Measurements from ENCODE around the gene TBPL1. TPM values are rescaled to one million over a fixed set of nuclear protein-coding genes. Genes with fewer than 3 reads are reported as not detected.

Gene TBPL1
- total and polyA plus RNA-seq, 7 experiments from 2014 or later = 21.0 to 51.2 (median 31.2) TPM

DNA sequence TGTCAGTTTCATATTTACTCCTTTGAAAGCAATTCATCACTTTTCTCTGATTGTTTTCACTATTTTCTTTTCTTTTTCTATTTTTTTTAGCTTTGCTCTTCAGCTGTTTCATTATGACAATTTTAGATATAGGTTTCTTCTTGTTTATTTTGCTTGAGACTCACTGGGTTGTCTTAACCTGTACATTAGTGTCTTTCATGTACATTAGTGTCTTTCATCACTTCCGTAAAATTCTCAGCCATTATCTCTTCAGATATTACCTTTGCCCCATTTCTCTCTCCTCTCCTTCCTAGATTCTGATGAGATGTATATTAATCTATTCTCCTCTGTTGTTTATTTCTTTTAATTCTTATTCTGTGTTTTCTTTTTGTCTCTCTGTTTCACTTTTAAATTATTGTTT lies 14.5 kb upstream of the TBPL1 start:
- no peaks in the 10 kb centered on the region for H3K9me3 ChIP-seq (ENCODE audit: control insufficient read depth in 2 of 3, low read length in 3 of 3)
- no peaks in the 10 kb centered on the region for H3K4me1 ChIP-seq (ENCODE audit: control insufficient read depth in 2 of 2, insufficient read depth in 2 of 2, low read length in 2 of 2)
- CTCF ChIA-PET = interaction anchor here (0.7 kb wide), 1 partner anchor 119 kb away, joined by 3 read pairs; no protein-coding TSS in a partner anchor
- no peak for ATAC-seq
- H3K4me1 Mint-ChIP-seq = peaks cover 0 to 5% (median 0%) of the 10 kb centered on the region in 7 donors
- no peak for DNase-seq
- H3K4me3 Mint-ChIP-seq = no peak overlapping the region
- intact Hi-C loops (cut with micrococcal nuclease) = no loop called here
- H3K4me3 ChIP-seq (ENCODE audit: low read length) = no peak overlapping the region
- H3K27ac Mint-ChIP-seq = no peak overlapping the region
- POLR2A ChIA-PET = no interaction called here
- peaks cover 0 to 5% (median under 1%) of the 10 kb centered on the region in 5 donors for H3K36me3 Mint-ChIP-seq
- H3K27me3 ChIP-seq (ENCODE audit: control insufficient read depth in 2 of 2, insufficient read depth in 2 of 2, low read length in 2 of 2) = no peaks in the 10 kb centered on the region
- no peak overlapping the region for H3K27ac ChIP-seq (ENCODE audit: low read depth, low read length)
- no peaks in the 10 kb centered on the region for H3K36me3 ChIP-seq (ENCODE audit: control insufficient read depth in 2 of 3, insufficient read depth in 3 of 3, low read length in 3 of 3)
- peaks cover 0 to 15% (median 5%) of the 10 kb centered on the region in 11 donors for H3K9me3 Mint-ChIP-seq
- H3K27me3 Mint-ChIP-seq = peaks cover 15 to 63% (median 47%) of the 10 kb centered on the region in 5 donors

DNA sequence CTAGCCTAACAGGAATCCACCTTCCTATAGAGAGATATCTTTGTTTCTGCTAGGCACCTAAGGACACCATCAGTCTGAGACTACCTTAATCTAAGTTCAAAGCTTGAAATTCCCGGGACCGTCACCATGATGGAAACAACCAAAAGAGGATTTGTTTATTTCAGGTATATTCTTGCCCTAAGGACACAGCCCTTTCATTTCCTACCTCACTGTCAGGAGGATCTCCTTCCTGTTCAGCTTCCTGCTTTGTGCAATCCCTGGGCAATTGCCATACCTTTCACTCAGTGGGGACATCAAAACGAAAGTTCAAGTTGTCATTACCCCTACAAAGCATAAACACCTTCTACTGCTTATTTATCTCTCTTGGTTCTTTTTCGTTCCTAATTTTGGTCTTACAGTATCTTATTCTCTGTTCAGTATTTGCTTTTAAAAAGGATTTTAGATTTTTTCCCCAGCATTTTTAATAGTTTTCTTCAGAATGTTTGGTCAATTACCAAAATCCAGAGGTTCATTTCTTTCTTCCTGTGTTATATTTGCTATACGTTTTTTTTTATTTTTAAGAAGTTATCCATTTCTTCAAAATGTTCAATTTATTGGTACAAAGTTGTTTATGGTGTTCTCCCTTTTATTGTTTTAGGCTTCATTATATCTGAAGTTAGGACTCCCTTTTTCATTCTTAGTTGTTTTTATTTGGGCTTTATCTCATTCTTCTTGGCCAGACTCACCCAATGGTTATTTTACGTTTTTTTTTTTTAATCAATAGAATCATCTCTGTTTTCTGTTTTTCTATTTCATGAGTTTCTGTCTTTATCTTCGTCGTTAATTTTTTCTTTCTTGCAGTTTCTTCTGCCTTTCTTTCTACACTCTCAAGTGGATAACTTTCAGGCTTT lies 13.0 kb upstream of the TBPL1 start:
- Mint-ChIP-seq H3K4me1 (peaks cover 0 to 5% (median 0%) of the 10 kb centered on the region in 7 donors), H3K36me3 (no peaks in the 10 kb centered on the region), H3K9me3 (peaks cover 0 to 5% (median 0%) of the 10 kb centered on the region in 11 donors), H3K27me3 (peaks cover 14 to 48% (median 36%) of the 10 kb centered on the region in 5 donors), H3K27ac (no peak overlapping the region), H3K4me3 (no peak overlapping the region)
- ChIA-PET POLR2A (no interaction called here), CTCF (interaction anchor here (0.9 kb wide), 1 partner anchor 23 kb away, joined by 4 read pairs; no protein-coding TSS in a partner anchor)
- Histone ChIP-seq H3K27ac (ENCODE audit: low read depth, low read length) (no peak overlapping the region), H3K9me3 (ENCODE audit: control insufficient read depth in 2 of 3, low read length in 3 of 3) (no peaks in the 10 kb centered on the region), H3K4me3 (ENCODE audit: low read length) (no peak overlapping the region), H3K36me3 (ENCODE audit: control insufficient read depth in 2 of 3, insufficient read depth in 3 of 3, low read length in 3 of 3) (no peaks in the 10 kb centered on the region), H3K4me1 (ENCODE audit: control insufficient read depth in 2 of 2, insufficient read depth in 2 of 2, low read length in 2 of 2) (no peaks in the 10 kb centered on the region), H3K27me3 (ENCODE audit: control insufficient read depth in 2 of 2, insufficient read depth in 2 of 2, low read length in 2 of 2) (no peaks in the 10 kb centered on the region)
- no peak for DNase-seq
- intact Hi-C loops (cut with micrococcal nuclease) = no loop called here
- no peak for ATAC-seq

DNA sequence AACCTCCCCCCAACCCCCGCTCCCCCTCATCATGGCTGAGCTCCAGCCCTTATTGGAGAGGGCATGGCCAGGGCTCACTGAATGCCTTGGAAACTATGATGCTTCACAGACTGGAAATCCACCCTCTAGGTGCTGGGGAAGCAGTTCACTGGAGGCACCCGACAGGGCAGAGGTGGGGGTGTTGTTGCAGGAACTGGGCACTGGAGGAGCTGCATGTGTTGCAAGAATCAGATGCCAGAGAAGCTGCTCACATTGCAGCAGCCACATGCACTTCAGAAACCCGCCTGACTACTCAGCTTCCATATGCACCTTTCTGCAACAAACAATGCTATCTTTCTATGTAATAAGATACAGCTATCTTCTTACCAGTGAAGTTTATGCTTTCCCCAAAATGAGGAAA lies 7.9 kb upstream of the TBPL1 start:
- Mint-ChIP-seq H3K9me3 (no peaks in the 10 kb centered on the region), H3K36me3 (no peaks in the 10 kb centered on the region), H3K27me3 (peaks cover 5 to 28% (median 16%) of the 10 kb centered on the region in 5 donors), H3K4me1 (no peaks in the 10 kb centered on the region), H3K27ac (no peak overlapping the region), H3K4me3 (no peak overlapping the region)
- intact Hi-C loops (cut with micrococcal nuclease) = no loop called here
- Histone ChIP-seq H3K27me3 (ENCODE audit: control insufficient read depth in 2 of 2, insufficient read depth in 2 of 2, low read length in 2 of 2) (no peaks in the 10 kb centered on the region), H3K27ac (ENCODE audit: low read depth, low read length) (no peak overlapping the region), H3K36me3 (ENCODE audit: control insufficient read depth in 2 of 3, insufficient read depth in 3 of 3, low read length in 3 of 3) (no peaks in the 10 kb centered on the region), H3K4me1 (ENCODE audit: control insufficient read depth in 2 of 2, insufficient read depth in 2 of 2, low read length in 2 of 2) (no peaks in the 10 kb centered on the region), H3K9me3 (ENCODE audit: control insufficient read depth in 2 of 3, low read length in 3 of 3) (no peaks in the 10 kb centered on the region), H3K4me3 (ENCODE audit: low read length) (no peak overlapping the region)
- ATAC-seq = no peak
- CTCF ChIA-PET = interaction anchor here (1.0 kb wide), 1 partner anchor 24 kb away, joined by 3 read pairs; no protein-coding TSS in a partner anchor
- POLR2A ChIA-PET = no interaction called here
- no peak for DNase-seq

DNA sequence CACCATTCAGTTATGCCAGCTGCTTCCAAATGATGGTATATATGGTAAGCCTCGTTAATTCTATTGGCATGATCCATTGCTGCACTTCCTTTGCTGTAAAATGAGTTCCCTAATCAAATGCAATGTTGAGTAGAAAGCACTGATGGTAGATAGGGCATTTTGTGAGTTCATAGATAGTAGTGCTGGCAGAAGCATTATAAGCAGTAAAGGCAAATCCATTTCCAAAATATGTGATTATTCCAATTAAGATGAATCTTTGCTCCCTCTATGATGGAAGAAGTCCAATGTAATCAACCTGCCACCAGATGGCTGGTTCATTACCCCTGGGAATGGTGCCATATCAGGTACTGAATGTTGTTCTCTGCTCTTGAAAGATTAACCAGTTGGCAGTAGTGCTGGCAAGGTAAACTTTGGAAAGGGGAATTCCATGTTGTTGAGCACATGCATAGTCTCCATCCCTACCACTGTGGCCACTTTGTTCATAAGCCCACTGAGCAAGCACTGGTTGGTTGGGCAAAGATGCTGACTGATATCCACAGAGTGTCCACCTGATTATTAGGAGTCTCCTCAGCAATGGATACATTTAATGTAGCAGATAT lies 5.6 kb upstream of the TBPL1 start:
- intact Hi-C loops (cut with micrococcal nuclease) = no loop called here
- Histone ChIP-seq H3K9me3 (ENCODE audit: control insufficient read depth in 2 of 3, low read length in 3 of 3) (no peaks in the 10 kb centered on the region), H3K36me3 (ENCODE audit: control insufficient read depth in 2 of 3, insufficient read depth in 3 of 3, low read length in 3 of 3) (no peaks in the 10 kb centered on the region), H3K4me1 (ENCODE audit: control insufficient read depth in 2 of 2, insufficient read depth in 2 of 2, low read length in 2 of 2) (peaks cover 0 to 6% of the 10 kb centered on the region in 2 donors), H3K27ac (ENCODE audit: low read depth, low read length) (no peak overlapping the region), H3K27me3 (ENCODE audit: control insufficient read depth in 2 of 2, insufficient read depth in 2 of 2, low read length in 2 of 2) (no peaks in the 10 kb centered on the region), H3K4me3 (ENCODE audit: low read length) (no peak overlapping the region)
- DNase-seq (no peak), ATAC-seq (no peak)
- no peak overlapping the region for H3K27ac Mint-ChIP-seq
- H3K27me3 Mint-ChIP-seq = peaks cover 0 to 17% (median 0%) of the 10 kb centered on the region in 5 donors
- H3K4me3 Mint-ChIP-seq = no peak overlapping the region
- H3K36me3 Mint-ChIP-seq = no peaks in the 10 kb centered on the region
- no peaks in the 10 kb centered on the region for H3K9me3 Mint-ChIP-seq
- ChIA-PET CTCF (interaction anchor here (0.6 kb wide), 2 partner anchors 23 to 1278 kb away, joined by 3 to 7 read pairs; no protein-coding TSS in a partner anchor), POLR2A (interaction anchor here (0.5 kb wide), 1 partner anchor 38 kb away, joined by 4 read pairs; no protein-coding TSS in a partner anchor)
- H3K4me1 Mint-ChIP-seq = peaks cover 6 to 8% (median 8%) of the 10 kb centered on the region in 7 donors

DNA sequence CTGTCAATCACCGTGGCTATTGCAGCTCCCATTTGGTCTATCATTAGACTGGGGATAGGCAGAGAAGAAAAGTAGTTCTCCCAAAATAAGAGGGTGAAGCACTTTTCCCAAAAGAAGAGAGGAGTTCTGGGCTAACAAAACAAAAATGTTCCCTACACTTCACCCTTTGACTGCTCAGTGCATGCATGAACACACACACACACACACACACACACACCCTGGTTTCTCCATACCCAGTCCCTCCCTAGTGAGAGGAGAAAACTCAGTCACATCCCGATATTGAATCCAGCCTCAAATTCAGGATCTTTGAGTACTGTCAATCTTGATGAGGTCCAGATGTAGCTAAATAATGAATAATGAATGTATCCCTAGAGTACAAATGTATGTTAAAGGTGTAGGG lies 4.6 kb upstream of the TBPL1 start:
- CTCF ChIA-PET = interaction anchor here (0.7 kb wide), 1 partner anchor 26 kb away, joined by 3 read pairs; no protein-coding TSS in a partner anchor
- H3K27ac Mint-ChIP-seq = no peak overlapping the region
- no peaks in the 10 kb centered on the region for H3K9me3 Mint-ChIP-seq
- peaks cover 0 to 6% of the 10 kb centered on the region in 2 donors for H3K4me1 ChIP-seq (ENCODE audit: control insufficient read depth in 2 of 2, insufficient read depth in 2 of 2, low read length in 2 of 2)
- no peaks in the 10 kb centered on the region for H3K9me3 ChIP-seq (ENCODE audit: control insufficient read depth in 2 of 3, low read length in 3 of 3)
- peaks cover 6 to 10% (median 8%) of the 10 kb centered on the region in 7 donors for H3K4me1 Mint-ChIP-seq
- no peaks in the 10 kb centered on the region for H3K36me3 Mint-ChIP-seq
- no peaks in the 10 kb centered on the region for H3K27me3 ChIP-seq (ENCODE audit: control insufficient read depth in 2 of 2, insufficient read depth in 2 of 2, low read length in 2 of 2)
- POLR2A ChIA-PET = no interaction called here
- no peak overlapping the region for H3K4me3 Mint-ChIP-seq
- H3K27me3 Mint-ChIP-seq = peaks cover 0 to 17% (median 0%) of the 10 kb centered on the region in 5 donors
- intact Hi-C loops (cut with micrococcal nuclease) = no loop called here
- H3K4me3 ChIP-seq (ENCODE audit: low read length) = no peak overlapping the region
- DNase-seq (no peak), ATAC-seq (no peak)
- no peak overlapping the region for H3K27ac ChIP-seq (ENCODE audit: low read depth, low read length)
- H3K36me3 ChIP-seq (ENCODE audit: control insufficient read depth in 2 of 3, insufficient read depth in 3 of 3, low read length in 3 of 3) = peaks cover 0 to 7% (median 0%) of the 10 kb centered on the region in 3 experiments

DNA sequence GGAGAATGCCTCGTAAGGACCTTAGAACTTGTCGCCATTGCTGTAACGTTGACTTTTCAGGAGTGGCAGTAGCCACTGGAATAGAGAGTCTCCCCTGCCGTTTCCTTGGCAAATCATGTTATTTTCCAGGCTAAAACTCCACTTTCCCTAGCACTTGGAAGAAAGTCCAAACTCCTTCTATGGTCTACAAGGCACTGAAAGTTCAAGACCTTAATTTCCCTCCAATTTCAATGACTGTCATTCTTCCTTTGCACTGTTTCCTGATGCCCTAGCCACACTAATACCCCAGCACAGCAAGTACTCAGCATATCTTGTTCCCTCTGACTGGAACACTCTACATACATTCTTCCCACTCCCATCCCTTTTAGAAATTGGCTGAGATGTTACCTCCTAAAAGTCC lies 1.8 kb upstream of the TBPL1 start:
- peaks cover 25 to 35% (median 29%) of the 10 kb centered on the region in 7 donors for H3K4me1 Mint-ChIP-seq
- intact Hi-C loops (cut with micrococcal nuclease) = loop anchor here (5.0 to 10.0 kb wide), 6 partner anchors 296 to 1931 kb away; partner anchors contain the start of gene MYB (in 1 of the 2)
- no peaks in the 10 kb centered on the region for H3K36me3 Mint-ChIP-seq
- H3K27ac Mint-ChIP-seq = peak overlapping the region in 8 of 9 donors; percentile 84 to 99 (median 91)
- peaks cover 0 to 12% (median 0%) of the 10 kb centered on the region in 5 donors for H3K27me3 Mint-ChIP-seq
- DNase-seq (no peak), ATAC-seq (no peak)
- no peaks in the 10 kb centered on the region for H3K9me3 Mint-ChIP-seq
- Histone ChIP-seq H3K4me3 (ENCODE audit: low read length) (peak overlapping the region; percentile 85), H3K4me1 (ENCODE audit: control insufficient read depth in 2 of 2, insufficient read depth in 2 of 2, low read length in 2 of 2) (peaks cover 10 to 15% of the 10 kb centered on the region in 2 donors), H3K36me3 (ENCODE audit: control insufficient read depth in 2 of 3, insufficient read depth in 3 of 3, low read length in 3 of 3) (peaks cover 0 to 7% (median 0%) of the 10 kb centered on the region in 3 experiments), H3K27ac (ENCODE audit: low read depth, low read length) (peak overlapping the region; percentile 81), H3K27me3 (ENCODE audit: control insufficient read depth in 2 of 2, insufficient read depth in 2 of 2, low read length in 2 of 2) (no peaks in the 10 kb centered on the region), H3K9me3 (ENCODE audit: control insufficient read depth in 2 of 3, low read length in 3 of 3) (no peaks in the 10 kb centered on the region)
- CTCF ChIA-PET = interaction anchor here (0.9 kb wide), 1 partner anchor 34 kb away, joined by 4 read pairs; no protein-coding TSS in a partner anchor
- POLR2A ChIA-PET = interaction anchor here (0.5 to 0.6 kb wide), 2 partner anchors 15 to 1152 kb away, joined by 3 to 5 read pairs; no protein-coding TSS in a partner anchor
- peak overlapping the region; percentile 79 to 100 (median 98) for H3K4me3 Mint-ChIP-seq
